Omental fat pad (tissue), 4 donors: ENCODE results near the gene CISH. TPM values are rescaled to one million over a fixed set of nuclear protein-coding genes. Genes with fewer than 3 reads are reported as not detected.

Source experiments
- ATAC-seq: fragments of 150-250 bp; one replicate; pipeline ENCODE4 v1.9.1; 2016; ENCODE audit warnings: mild to moderate bottlenecking, moderate library complexity; ENCODE audit not compliant: low FRiP score
- DNase-seq: peaks from one replicate; pipeline ENCODE4 v3.0.0-alpha.2; 2019; ENCODE audit warnings: low spot score
- total RNA-seq, 4 donors: library from RNA; depleted of rRNA; stranded (reverse); fragments of >200 nt; gene quantifications; one replicate each; pipeline ENCODE4 v1.1.0, GENCODE V29; 2016
- TF ChIP-seq, protein P1 (sequence below), 3 donors: fragments of 450-650 bp; IDR thresholded peaks; one replicate each; pipeline ENCODE4 v1.5.1; 2016 to 2017; ENCODE audit warnings: antibody characterized with exemption in 3 of 3, mild to moderate bottlenecking in 3 of 3, moderate library complexity in 2 of 3

Gene CISH
- total RNA-seq, 4 donors from 2014 or later: 10.4 to 27.9 (median 17.9) TPM

DNA sequence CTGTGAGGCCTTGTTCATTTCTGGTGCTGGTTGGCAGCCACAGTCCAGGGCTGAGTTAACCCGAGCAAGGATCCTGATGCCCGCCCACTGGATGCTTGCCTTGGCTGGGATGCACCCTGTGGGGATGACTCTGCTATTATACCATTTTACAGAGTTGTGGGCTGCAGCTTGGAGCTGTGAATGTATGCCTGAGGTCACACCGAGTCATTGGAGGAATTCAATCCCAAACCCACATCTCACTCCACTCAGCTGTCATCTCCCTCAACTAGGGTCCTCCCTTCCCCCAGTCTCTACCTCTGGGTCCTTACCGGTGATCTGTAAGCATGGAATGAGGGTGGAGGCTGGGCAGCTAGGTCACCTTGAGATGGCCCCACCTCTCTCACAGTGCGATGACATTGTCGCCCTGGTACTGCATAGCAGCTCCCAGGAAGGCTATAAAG, 27.5 kb upstream of the CISH start:
- no peak for DNase-seq

DNA sequence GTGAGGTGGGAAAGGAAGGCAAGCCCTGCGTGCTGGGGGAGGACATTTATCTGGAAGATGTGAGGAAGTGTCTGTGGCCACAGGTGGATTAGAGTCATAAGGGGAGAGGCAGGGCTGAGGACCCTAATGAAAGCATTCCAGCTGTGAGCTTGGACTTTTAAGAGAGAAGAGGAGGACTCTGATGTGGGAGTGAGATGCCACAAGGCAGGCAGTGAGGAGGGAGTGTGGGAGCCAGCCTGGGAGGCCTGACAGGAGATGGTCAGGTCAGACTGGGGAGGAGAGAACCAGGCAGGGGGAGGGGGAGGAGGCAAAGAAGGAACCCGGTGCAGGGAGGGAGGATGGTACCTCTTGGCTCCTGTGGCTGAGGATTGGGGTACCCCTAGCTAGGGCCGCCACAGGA, 26.4 kb upstream of the CISH start:
- TF ChIP-seq, protein P1, sequence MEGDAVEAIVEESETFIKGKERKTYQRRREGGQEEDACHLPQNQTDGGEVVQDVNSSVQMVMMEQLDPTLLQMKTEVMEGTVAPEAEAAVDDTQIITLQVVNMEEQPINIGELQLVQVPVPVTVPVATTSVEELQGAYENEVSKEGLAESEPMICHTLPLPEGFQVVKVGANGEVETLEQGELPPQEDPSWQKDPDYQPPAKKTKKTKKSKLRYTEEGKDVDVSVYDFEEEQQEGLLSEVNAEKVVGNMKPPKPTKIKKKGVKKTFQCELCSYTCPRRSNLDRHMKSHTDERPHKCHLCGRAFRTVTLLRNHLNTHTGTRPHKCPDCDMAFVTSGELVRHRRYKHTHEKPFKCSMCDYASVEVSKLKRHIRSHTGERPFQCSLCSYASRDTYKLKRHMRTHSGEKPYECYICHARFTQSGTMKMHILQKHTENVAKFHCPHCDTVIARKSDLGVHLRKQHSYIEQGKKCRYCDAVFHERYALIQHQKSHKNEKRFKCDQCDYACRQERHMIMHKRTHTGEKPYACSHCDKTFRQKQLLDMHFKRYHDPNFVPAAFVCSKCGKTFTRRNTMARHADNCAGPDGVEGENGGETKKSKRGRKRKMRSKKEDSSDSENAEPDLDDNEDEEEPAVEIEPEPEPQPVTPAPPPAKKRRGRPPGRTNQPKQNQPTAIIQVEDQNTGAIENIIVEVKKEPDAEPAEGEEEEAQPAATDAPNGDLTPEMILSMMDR (IDR thresholded peaks at IDR 0.05): no peak
- DNase-seq (no peak), ATAC-seq (no peak)

More for the DNA sequence above, 27.5 kb upstream of the CISH start:
- TF ChIP-seq, protein P1 (IDR thresholded peaks at IDR 0.05): no peak
- ATAC-seq: no peak

DNA sequence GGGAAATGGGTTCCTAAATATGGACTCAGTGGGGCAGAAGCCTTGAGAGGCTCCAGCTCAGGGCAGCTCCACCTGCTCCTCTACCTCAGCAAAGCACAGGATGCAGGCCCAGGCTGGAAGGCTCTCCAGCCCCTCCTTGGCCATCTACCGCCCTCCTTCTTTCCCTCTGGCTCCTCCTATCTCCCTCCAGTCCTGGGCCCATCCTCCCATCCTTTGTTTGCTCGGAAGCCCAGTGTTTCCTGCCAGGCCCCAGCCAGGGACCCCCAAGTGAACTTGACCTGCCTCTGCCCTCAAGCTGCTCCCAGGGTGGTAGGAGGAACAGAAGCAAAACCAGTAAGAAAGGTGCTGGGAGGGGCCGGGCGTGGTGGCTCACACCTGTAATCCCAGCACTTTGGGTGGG, 25.4 kb upstream of the CISH start:
- ATAC-seq (no peak), DNase-seq (no peak)
- TF ChIP-seq, protein P1 (IDR thresholded peaks at IDR 0.05): no peak

DNA sequence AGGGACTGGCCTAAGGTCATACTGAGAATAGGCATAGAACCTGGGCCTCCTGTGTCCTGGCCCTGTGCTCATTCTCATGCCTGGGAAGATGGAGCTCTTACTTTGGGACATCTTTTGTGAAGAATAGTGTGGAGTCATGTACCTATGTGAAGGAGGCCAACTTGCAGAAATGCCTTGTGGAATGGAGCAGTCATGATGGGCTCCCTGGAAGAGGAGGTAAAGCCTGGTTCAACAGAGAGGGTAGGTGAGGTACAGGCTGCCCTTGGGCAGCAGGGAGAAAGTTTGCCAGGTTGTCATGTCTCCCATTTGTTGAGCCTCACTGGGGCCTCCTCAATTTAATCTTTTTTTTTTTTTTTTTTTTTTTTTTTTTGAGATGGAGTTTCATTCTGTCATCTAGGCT, 23.5 kb upstream of the CISH start:
- TF ChIP-seq, protein P1 (IDR thresholded peaks at IDR 0.05): no peak
- ATAC-seq: no peak
- no peak for DNase-seq

DNA sequence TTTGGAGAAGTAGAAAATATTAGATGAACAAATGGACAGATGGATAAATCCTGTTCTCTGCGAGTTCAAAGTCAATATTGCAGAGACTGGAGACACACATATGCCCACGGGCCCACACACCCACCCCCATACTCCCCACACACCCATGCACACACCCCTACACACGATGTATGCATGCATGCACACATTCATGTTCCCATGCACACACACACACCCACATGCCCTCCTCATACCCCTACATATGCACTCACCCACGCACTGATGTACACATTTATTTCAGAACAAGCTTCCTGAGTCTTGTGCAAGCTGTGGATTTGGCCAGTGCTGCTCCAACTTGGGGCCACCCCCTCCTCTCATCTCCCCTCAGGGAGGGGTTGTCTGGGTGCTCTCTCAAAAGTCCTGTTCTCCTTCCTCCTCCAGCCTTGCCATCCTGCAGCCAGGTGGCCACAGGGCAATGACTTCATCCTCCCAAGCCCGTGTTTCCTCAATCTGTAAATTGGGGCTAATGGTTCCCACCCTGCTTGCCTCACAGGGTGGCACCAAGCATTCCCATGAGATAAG, 21.7 kb upstream of the CISH start:
- TF ChIP-seq, protein P1 (IDR thresholded peaks at IDR 0.05): no peak
- DNase-seq (no peak), ATAC-seq (no peak)

DNA sequence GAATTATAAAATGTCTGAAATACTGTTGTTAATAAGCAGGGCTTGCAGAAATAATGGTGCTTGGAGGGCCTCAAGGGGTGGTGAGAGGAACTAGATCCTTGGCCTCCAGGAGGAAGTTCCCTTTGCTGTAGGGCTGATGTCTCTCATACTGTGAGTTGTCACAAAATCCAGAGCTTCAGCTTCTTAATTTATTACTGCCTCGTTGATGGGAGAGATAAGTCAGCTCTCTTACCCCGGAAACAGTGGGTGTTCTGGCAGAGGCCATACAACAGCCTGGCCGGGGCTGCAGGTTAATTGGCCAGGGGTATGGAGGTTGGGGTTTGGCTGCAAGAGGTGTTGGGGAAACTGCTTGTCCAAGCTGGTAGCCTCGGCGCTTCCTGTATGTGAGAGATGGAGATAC, 20.9 kb upstream of the CISH start:
- TF ChIP-seq, protein P1 (IDR thresholded peaks at IDR 0.05): no peak
- DNase-seq (no peak), ATAC-seq (no peak)

DNA sequence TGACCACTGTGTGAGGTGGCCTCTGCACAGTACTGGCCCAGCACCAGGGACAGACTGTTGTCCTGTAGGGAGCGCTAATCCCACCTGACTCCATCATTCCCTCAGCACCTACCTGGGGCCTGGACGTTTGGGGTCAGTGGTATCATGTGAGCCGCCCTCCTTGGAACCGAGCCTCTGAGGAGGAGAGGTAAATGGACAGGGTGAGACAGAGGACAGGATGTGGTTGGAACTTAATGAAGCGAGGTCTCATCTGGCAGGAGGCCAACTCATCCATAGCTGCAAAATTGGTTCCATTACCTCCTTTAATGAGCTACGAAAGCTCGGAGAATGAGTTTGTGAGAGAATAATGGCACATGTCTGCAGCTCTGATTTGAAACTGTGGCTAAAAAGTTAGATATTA, 19.3 kb upstream of the CISH start:
- TF ChIP-seq, protein P1 (IDR thresholded peaks at IDR 0.05): no peak
- no peak for ATAC-seq
- no peak for DNase-seq
